Measurements from ENCODE around the gene IGF1. TPM values are rescaled to one million over a fixed set of nuclear protein-coding genes. Genes with fewer than 3 reads are reported as not detected.
A peak's percentile ranks its signal among the peaks of the same experiment; 100 is the strongest.

The IGF1 gene
- total RNA-seq, 1 experiment from 2014 or later, result 0.42 TPM

GRCh38 chr12:102486153-102486552 is 5.8 kb upstream of the IGF1 start (continued):
- no peak for TF ChIP-seq REST (IDR thresholded peaks at IDR 0.05; ENCODE audit: low read depth)

DNA sequence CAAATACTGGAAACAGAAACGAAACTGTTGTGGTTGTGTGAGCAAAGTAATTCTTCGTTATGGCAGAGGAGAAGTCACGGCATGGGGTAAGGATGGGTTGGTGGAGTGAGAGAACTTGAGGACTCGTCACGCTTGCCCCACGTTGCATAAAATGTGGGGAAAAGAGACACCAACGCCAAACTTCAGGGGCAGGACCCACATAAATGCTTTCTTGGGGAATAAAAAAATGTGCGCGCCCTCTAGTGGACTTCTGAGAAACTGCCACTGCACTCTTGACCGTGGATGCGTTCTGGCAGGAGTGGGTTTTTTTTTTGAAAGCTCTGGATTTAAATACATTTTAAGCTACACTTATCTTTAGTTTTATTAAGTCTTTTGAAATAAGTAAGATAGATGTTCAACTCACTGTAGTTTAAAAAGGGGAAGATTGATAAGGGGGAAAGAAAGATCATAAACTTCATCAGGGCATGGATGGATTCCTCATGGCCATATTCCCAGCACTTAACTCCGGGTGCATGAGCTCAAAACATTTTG is 4.1 kb upstream of the IGF1 start:
- Histone ChIP-seq H3K4me1 (ENCODE audit: control insufficient read depth in 1 of 2, insufficient read depth in 2 of 2, low read length in 2 of 2) (no peaks in the 10 kb centered on the region; a peak in 1 of 4 replicates), H3K9ac (ENCODE audit: low read length) (no peak overlapping the region), H3K79me2 (ENCODE audit: insufficient read depth, low read length) (no peaks in the 10 kb centered on the region), H3K9me2 (ENCODE audit: insufficient read depth) (no peaks in the 10 kb centered on the region), H3K4me2 (ENCODE audit: low read length) (peak overlapping the region; percentile 12; the same call in 1 of the 2 replicates), H3K36me3 (ENCODE audit: control insufficient read depth in 1 of 2, insufficient read depth in 2 of 2, low read length in 2 of 2) (no peaks in the 10 kb centered on the region), H3K4me3 (replicated peaks in 1 of 2; ENCODE audit: low read depth in 1 of 2, low read length in 2 of 2) (no peak overlapping the region), H3K27ac (ENCODE audit: low read depth, low read length) (no peak overlapping the region), H3K27me3 (ENCODE audit: insufficient read depth, low read length) (no peaks in the 10 kb centered on the region), H4K20me1 (ENCODE audit: insufficient read depth) (no peaks in the 10 kb centered on the region), H2AFZ (ENCODE audit: low read depth, low read length, poor library complexity, severe bottlenecking) (no peak overlapping the region), H3K9me3 (ENCODE audit: control insufficient read depth in 1 of 2, insufficient read depth in 1 of 2, low read depth in 1 of 2, low read length in 2 of 2) (no peaks in the 10 kb centered on the region)
- RAD21 ChIA-PET (ENCODE audit: low non-redundant PET in 1 of 2, low total read pairs in 2 of 2, uncharacterized antibody in 2 of 2, unreplicated experiment in 2 of 2), result interaction anchor here in 1 of 2 experiments (0.6 kb wide), 1 partner anchor 389 kb away, joined by 3 read pairs; no protein-coding TSS in a partner anchor
- BruUV-seq (replicated peaks), result no TSS peak
- no peak for TF ChIP-seq EZH2 (IDR thresholded peaks at IDR 0.05)
- TF ChIP-seq CTCF (IDR thresholded peaks at IDR 0.05 in 2 of 3, conservative IDR thresholded peaks at IDR 0.05 in 1 of 3; ENCODE audit: borderline replicate concordance in 1 of 3, insufficient read depth in 1 of 3, low read depth in 2 of 3, low read length in 2 of 3), result peak; percentile 60 to 89 (median 84)
- no peak for TF ChIP-seq SP1 (IDR thresholded peaks at IDR 0.05; ENCODE audit: low read depth)
- peak; percentile 69 for TF ChIP-seq RAD21 (IDR thresholded peaks at IDR 0.05; ENCODE audit: low read depth)
- CTCF ChIA-PET, result interaction anchor here (0.6 to 1.9 kb wide), 10 partner anchors 11 to 542 kb away, joined by 3 to 12 read pairs (median 6); no protein-coding TSS in a partner anchor
- intact Hi-C loops (cut with micrococcal nuclease), result loop anchor here (2.0 to 10.0 kb wide), 6 partner anchors 182 to 710 kb away; no protein-coding TSS in a partner anchor
- ATAC-seq (peak; percentile 78), DNase-seq (ENCODE audit: low read depth, low spot score) (peak; percentile 34)
- POLR2A ChIA-PET, result no interaction called here
